T-helper 2 cell treated with Interferon-gamma antibody and Interleukin-4, amounts not matched to agents 5 μg/mL and 100 μg/mL, for 36 hours (primary cell): ENCODE measurements around the gene PCDHB7.
"Not testable (repeated sequence)": the region's sequence is repeated elsewhere in the genome, so short reads cannot be mapped to it uniquely, and the experiment has no call there.

Experiments used
- DNase-seq: peaks from one replicate; pipeline ENCODE4 v3.0.0; 2021; ENCODE audit warnings: low spot score
- H3K27ac Mint-ChIP-seq: one replicate; pipeline ENCODE4 v1.8.0; 2021; ENCODE audit warnings: mild to moderate bottlenecking, mixed read lengths
- H3K27me3 Mint-ChIP-seq: one replicate; pipeline ENCODE4 v1.8.0; 2021; ENCODE audit warnings: low read depth, mixed read lengths
- H3K36me3 Mint-ChIP-seq: one replicate; pipeline ENCODE4 v1.8.0; 2021; ENCODE audit warnings: low read depth, mixed read lengths
- H3K4me1 Mint-ChIP-seq: one replicate; pipeline ENCODE4 v1.8.0; 2021; ENCODE audit warnings: low read depth, mixed read lengths
- H3K4me3 Mint-ChIP-seq: one replicate; pipeline ENCODE4 v1.8.0; 2022; ENCODE audit warnings: mild to moderate bottlenecking, moderate library complexity, mixed read lengths
- H3K9me3 Mint-ChIP-seq: one replicate; pipeline ENCODE4 v1.8.0; 2021; ENCODE audit warnings: mixed read lengths

PCDHB7 gene

DNA sequence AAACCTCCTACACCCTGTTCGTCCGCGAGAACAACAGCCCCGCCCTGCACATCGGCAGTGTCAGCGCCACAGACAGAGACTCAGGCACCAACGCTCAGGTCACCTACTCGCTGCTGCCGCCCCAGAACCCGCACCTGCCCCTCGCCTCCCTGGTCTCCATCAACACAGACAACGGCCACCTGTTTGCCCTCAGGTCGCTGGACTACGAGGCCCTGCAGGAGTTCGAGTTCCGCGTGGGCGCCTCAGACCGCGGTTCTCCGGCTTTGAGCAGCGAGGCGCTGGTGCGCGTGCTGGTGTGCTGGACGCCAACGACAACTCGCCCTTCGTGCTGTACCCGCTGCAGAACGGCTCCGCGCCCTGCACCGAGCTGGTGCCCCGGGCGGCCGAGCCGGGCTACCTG lies 15.1 kb upstream of the PCDHB7 start:
- not testable (repeated sequence) for DNase-seq, H3K27ac Mint-ChIP-seq, H3K36me3 Mint-ChIP-seq, H3K27me3 Mint-ChIP-seq, H3K4me1 Mint-ChIP-seq, H3K4me3 Mint-ChIP-seq
- H3K9me3 Mint-ChIP-seq, result peaks cover 40% of the 10 kb centered on the region

DNA sequence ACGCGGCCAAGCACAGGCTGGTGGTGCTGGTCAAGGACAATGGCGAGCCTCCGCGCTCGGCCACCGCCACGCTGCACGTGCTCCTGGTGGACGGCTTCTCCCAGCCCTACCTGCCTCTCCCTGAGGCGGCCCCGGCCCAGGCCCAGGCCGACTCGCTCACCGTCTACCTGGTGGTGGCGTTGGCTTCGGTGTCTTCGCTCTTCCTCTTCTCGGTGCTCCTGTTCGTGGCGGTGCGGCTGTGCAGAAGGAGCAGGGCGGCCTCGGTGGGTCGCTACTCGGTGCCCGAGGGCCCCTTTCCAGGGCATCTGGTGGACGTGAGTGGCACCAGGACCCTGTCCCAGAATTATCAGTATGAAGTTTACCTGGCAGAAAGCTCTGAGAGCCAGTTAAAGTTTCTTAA lies 14.5 kb upstream of the PCDHB7 start:
- H3K36me3 Mint-ChIP-seq, H3K4me3 Mint-ChIP-seq, H3K4me1 Mint-ChIP-seq, H3K27ac Mint-ChIP-seq, DNase-seq, H3K27me3 Mint-ChIP-seq: not testable (repeated sequence)
- H3K9me3 Mint-ChIP-seq, result peaks cover 38% of the 10 kb centered on the region

DNA sequence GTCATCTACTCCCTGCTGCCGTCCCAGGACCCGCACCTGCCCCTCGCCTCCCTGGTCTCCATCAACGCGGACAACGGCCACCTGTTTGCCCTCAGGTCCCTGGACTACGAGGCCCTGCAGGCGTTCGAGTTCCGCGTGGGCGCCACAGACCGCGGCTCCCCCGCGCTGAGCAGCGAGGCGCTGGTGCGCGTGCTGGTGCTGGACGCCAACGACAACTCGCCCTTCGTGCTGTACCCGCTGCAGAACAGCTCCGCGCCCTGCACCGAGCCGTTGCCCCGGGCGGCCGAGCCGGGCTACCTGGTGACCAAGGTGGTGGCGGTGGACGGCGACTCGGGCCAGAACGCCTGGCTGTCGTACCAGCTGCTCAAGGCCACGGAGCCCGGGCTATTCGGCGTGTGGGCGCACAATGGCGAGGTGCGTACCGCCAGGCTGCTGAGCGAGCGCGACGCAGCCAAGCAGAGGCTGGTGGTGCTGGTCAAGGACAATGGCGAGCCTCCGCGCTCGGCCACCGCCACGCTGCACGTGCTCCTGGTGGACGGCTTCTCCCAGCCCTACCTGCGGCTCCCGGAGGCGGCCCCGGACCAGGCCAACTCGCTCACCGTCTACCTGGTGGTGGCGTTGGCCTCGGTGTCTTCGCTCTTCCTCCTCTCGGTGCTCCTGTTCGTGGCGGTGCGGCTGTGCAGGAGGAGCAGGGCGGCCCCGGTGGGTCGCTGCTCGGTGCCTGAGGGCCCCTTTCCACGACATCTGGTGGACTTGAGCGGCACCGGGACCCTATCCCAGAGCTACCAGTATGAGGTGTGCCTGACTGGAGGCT lies 2.1 kb downstream of the PCDHB7 start:
- DNase-seq, H3K27me3 Mint-ChIP-seq, H3K9me3 Mint-ChIP-seq, H3K36me3 Mint-ChIP-seq, H3K4me1 Mint-ChIP-seq, H3K27ac Mint-ChIP-seq, H3K4me3 Mint-ChIP-seq: not testable (repeated sequence)

DNA sequence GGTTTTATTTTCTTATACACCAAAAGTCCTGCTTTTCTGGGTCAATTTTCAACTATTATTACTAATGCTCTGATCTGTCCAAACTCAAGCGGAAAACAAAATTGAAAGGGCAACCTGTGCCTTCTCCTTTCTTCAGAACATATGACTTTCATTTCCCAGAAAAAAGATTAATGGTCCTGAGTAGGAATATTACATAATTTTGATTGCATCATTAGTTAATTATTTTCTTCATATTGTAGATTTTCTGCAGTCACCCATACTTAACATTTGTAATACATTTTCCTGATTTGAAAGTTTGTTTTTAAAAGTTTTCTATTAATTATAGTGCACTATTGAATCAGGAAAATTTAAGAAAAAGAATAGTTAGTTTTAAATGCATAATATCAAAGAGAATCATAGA lies 3.5 kb downstream of the PCDHB7 start:
- H3K4me1 Mint-ChIP-seq, result no peaks in the 10 kb centered on the region
- H3K9me3 Mint-ChIP-seq, result peaks cover 12% of the 10 kb centered on the region
- no peak overlapping the region for H3K4me3 Mint-ChIP-seq
- no peaks in the 10 kb centered on the region for H3K36me3 Mint-ChIP-seq
- no peak overlapping the region for H3K27ac Mint-ChIP-seq
- DNase-seq, result no peak
- H3K27me3 Mint-ChIP-seq, result no peaks in the 10 kb centered on the region

DNA sequence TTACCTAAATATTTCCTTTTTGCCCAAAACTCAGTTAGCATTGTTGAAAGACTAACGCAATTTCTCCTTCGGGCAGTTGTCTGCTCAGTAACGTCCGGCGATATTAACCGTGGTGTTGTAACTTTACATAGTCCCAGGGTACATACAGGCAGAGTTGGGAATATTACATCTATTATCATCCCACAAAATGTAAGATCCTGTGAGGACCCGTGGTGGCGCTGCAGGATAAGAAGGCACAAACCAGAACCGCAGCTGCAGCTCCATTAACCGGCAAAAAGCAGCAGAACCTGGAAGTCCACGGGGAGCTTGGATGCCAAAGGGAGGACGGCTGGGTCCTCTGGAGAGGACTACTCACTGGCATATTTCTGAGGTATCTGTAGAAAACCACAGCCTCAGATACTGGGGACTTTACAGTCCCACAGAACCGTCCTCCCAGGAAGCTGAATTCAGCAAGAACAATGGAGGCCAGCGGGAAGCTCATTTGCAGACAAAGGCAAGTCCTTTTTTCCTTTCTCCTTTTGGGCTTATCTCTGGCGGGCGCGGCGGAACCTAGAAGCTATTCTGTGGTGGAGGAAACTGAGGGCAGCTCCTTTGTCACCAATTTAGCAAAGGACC lies 5.2 kb downstream of the PCDHB7 start, which contains the start of gene PCDHB8:
Gene PCDHB8, plus strand, starts transcription at position 214 of the 615 bp plus-strand sequence. Its CDS starts 245 bp downstream, at position 459.
- peaks cover 26% of the 10 kb centered on the region for H3K9me3 Mint-ChIP-seq
- DNase-seq, H3K27ac Mint-ChIP-seq, H3K4me1 Mint-ChIP-seq, H3K4me3 Mint-ChIP-seq, H3K36me3 Mint-ChIP-seq, H3K27me3 Mint-ChIP-seq: not testable (repeated sequence)

DNA sequence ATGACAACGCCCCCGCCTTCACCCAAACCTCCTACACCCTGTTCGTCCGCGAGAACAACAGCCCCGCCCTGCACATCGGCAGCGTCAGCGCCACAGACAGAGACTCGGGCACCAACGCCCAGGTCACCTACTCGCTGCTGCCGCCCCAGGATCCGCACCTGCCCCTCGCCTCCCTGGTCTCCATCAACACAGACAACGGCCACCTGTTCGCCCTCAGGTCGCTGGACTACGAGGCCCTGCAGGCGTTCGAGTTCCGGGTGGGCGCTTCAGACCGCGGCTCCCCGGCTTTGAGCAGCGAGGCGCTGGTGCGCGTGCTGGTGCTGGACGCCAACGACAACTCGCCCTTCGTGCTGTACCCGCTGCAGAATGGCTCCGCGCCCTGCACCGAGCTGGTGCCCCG lies 6.9 kb downstream of the PCDHB7 start:
- not testable (repeated sequence) for H3K27me3 Mint-ChIP-seq, H3K4me3 Mint-ChIP-seq, DNase-seq, H3K27ac Mint-ChIP-seq, H3K36me3 Mint-ChIP-seq, H3K4me1 Mint-ChIP-seq
- peaks cover 30% of the 10 kb centered on the region for H3K9me3 Mint-ChIP-seq

DNA sequence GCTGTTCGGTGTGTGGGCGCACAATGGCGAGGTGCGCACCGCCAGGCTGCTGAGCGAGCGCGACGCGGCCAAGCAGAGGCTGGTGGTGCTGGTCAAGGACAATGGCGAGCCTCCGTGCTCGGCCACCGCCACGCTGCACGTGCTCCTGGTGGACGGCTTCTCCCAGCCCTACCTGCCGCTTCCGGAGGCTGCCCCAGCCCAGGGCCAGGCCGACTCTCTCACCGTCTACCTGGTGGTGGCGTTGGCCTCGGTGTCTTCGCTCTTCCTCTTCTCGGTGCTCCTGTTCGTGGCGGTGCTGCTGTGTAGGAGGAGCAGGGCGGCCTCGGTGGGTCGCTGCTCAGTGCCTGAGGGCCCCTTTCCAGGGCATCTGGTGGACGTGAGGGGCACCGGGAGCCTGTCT lies 7.4 kb downstream of the PCDHB7 start:
- not testable (repeated sequence) for H3K4me1 Mint-ChIP-seq, H3K4me3 Mint-ChIP-seq, DNase-seq, H3K36me3 Mint-ChIP-seq, H3K27ac Mint-ChIP-seq, H3K27me3 Mint-ChIP-seq
- H3K9me3 Mint-ChIP-seq, result peaks cover 35% of the 10 kb centered on the region

DNA sequence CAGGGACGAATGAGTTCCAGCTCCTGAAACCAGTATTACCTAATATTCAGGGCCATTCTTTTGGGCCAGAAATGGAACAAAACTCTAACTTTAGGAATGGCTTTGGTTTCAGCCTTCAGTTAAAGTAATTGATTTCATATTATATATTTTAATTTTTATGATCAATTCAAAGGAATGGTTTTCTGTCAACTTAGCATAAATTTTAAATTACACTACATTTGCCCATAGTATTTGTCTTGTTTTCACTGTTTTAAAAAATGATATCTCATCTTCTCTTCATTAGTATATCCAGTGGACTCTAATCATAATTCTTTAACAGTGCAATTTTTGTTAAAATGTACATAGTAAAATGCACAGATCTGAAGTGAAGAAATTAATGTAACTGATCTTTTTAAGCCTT lies 7.9 kb downstream of the PCDHB7 start:
- no peak overlapping the region for H3K27ac Mint-ChIP-seq

DNA sequence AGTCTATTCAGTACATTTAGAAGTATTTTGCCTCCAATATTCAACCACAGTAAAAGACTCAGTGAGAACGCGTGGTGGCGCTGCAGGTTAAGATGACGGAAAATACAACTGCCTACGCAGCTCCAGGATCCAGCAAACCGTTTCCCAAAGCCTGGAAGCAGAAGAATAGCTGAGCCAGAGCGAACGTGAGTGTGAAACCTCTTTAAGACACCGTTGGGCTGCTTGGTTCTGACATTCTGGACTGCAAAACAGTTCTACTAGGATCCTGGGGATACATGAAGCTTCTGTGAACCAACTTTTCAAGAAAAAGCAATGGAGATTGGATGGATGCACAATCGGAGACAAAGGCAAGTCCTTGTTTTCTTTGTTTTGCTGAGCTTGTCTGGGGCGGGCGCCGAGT lies 9.8 kb downstream of the PCDHB7 start, which contains the start of gene PCDHB16:
Gene PCDHB16, plus strand, starts transcription at position 140 of the 400 bp plus-strand sequence. Its CDS starts 173 bp downstream, at position 313.
- Mint-ChIP-seq H3K27ac (no peak within 1 kb of the TSS), H3K9me3 (peaks cover 51% of the 10 kb centered on the region), H3K4me3 (no peak within 1 kb of the TSS)

More for the DNA sequence above, 7.9 kb downstream of the PCDHB7 start:
- Mint-ChIP-seq H3K9me3 (peaks cover 39% of the 10 kb centered on the region), H3K27me3 (no peaks in the 10 kb centered on the region), H3K4me1 (no peaks in the 10 kb centered on the region), H3K36me3 (no peaks in the 10 kb centered on the region), H3K4me3 (no peak overlapping the region)
- DNase-seq, result no peak

DNA sequence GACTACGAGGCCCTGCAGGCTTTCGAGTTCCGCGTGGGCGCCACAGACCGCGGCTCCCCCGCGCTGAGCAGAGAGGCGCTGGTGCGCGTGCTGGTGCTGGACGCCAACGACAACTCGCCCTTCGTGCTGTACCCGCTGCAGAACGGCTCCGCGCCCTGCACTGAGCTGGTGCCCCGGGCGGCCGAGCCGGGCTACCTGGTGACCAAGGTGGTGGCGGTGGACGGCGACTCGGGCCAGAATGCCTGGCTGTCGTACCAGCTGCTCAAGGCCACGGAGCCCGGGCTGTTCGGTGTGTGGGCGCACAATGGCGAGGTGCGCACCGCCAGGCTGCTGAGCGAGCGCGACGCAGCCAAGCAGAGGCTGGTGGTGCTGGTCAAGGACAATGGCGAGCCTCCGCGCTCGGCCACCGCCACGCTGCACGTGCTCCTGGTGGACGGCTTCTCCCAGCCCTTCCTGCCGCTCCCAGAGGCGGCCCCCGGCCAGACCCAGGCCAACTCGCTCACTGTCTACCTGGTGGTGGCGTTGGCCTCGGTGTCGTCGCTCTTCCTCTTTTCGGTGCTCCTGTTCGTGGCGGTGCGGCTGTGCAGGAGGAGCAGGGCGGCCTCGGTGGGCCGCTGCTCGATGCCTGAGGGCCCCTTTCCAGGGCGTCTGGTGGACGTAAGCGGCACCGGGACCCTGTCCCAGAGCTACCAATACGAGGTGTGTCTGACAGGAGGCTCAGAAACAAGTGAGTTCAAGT lies 11.8 kb downstream of the PCDHB7 start:
- H3K4me3 Mint-ChIP-seq, H3K27me3 Mint-ChIP-seq, DNase-seq, H3K36me3 Mint-ChIP-seq, H3K27ac Mint-ChIP-seq, H3K4me1 Mint-ChIP-seq: not testable (repeated sequence)
- H3K9me3 Mint-ChIP-seq, result peaks cover 55% of the 10 kb centered on the region

More for the DNA sequence above, 9.8 kb downstream of the PCDHB7 start, which contains the start of gene PCDHB16:
- Mint-ChIP-seq H3K4me1 (peaks cover 2% of the 10 kb centered on the region), H3K36me3 (no peaks in the 10 kb centered on the region), H3K27me3 (no peaks in the 10 kb centered on the region)
- no peak for DNase-seq

DNA sequence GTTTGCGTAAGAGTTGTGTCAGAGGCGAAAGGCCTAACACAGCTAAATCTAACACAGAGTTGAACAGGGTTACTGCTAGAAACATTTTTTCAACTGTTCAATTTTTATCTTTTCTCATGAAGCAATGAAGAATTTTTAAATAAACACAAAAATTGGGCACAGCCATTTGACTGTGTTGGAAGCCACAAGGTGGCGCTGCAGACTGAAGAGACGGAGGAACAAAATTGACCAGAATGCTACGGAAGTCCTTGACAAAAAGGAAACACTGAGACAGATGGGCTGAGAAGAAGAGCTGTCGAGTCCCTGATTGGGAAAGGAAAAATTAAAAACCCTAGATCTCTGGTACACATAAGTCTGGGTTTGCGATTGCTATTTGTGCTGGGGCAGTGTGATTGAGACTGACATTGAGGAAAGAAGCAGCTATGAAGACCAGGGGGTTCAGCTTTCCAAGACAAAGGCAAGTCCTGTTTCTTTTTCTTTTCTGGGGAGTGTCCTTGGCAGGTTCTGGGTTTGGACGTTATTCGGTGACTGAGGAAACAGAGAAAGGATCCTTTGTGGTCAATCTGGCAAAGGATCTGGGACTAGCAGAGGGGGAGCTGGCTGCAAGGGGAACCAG lies 14.6 kb downstream of the PCDHB7 start, which contains the start of gene PCDHB9:
Gene PCDHB9, plus strand, starts transcription at position 265 of the 616 bp plus-strand sequence. Its CDS starts 158 bp downstream, at position 423.
- no peaks in the 10 kb centered on the region for H3K27me3 Mint-ChIP-seq
- no peak for DNase-seq
- peaks cover 50% of the 10 kb centered on the region for H3K9me3 Mint-ChIP-seq
- H3K36me3 Mint-ChIP-seq, result peaks cover 11% of the 10 kb centered on the region
- H3K4me3 Mint-ChIP-seq, result peak within 1 kb of the TSS; percentile 58
- H3K4me1 Mint-ChIP-seq, result peaks cover 2% of the 10 kb centered on the region
- no peak within 1 kb of the TSS for H3K27ac Mint-ChIP-seq

DNA sequence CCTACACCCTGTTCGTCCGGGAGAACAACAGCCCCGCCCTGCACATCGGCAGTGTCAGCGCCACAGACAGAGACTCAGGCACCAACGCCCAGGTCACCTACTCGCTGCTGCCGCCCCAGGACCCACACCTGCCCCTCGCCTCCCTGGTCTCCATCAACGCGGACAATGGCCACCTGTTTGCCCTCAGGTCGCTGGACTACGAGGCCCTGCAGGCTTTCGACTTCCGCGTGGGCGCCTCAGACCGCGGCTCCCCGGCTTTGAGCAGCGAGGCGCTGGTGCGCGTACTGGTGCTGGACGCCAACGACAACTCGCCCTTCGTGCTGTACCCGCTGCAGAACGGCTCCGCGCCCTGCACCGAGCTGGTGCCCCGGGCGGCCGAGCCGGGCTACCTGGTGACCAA lies 16.2 kb downstream of the PCDHB7 start:
- not testable (repeated sequence) for H3K27ac Mint-ChIP-seq, H3K27me3 Mint-ChIP-seq, H3K4me3 Mint-ChIP-seq, DNase-seq, H3K4me1 Mint-ChIP-seq
- peaks cover 11% of the 10 kb centered on the region for H3K36me3 Mint-ChIP-seq
- peaks cover 43% of the 10 kb centered on the region for H3K9me3 Mint-ChIP-seq

DNA sequence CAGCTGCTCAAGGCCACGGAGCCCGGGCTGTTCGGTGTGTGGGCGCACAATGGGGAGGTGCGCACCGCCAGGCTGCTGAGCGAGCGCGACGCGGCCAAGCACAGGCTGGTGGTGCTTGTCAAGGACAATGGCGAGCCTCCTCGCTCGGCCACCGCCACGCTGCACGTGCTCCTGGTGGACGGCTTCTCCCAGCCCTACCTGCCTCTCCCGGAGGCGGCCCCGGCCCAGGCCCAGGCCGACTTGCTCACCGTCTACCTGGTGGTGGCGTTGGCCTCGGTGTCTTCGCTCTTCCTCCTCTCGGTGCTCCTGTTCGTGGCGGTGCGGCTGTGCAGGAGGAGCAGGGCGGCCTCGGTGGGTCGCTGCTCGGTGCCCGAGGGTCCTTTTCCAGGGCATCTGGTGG lies 16.7 kb downstream of the PCDHB7 start:
- peaks cover 11% of the 10 kb centered on the region for H3K36me3 Mint-ChIP-seq
- H3K4me1 Mint-ChIP-seq, H3K4me3 Mint-ChIP-seq, H3K27me3 Mint-ChIP-seq, H3K27ac Mint-ChIP-seq, DNase-seq: not testable (repeated sequence)
- H3K9me3 Mint-ChIP-seq, result peaks cover 42% of the 10 kb centered on the region
